ENCODE measurements around the gene SCAP. TPM values are rescaled to one million over a fixed set of nuclear protein-coding genes. Genes with fewer than 3 reads are reported as not detected.

Gene SCAP
- total and polyA plus RNA-seq, 2 donors (not counting 1 experiment from before 2014, with no cell fraction given): 55.8 to 113 TPM

- Histone ChIP-seq H3K27me3 (replicated peaks in 1 of 4; ENCODE audit: control extremely low read depth in 1 of 4, control insufficient read depth in 3 of 4, insufficient read depth in 4 of 4, low read length in 3 of 4) (no peaks in the 10 kb centered on the region), H3K4me3 (ENCODE audit: control extremely low read depth in 1 of 5, extremely low read depth in 1 of 5, insufficient read depth in 1 of 5, low read depth in 2 of 5, low read length in 4 of 5) (no peak overlapping the region), H2AFZ (ENCODE audit: insufficient read depth, low read depth, low read length, poor library complexity, severe bottlenecking) (no peak overlapping the region), H3K9me3 (ENCODE audit: control extremely low read depth in 1 of 3, control insufficient read depth in 2 of 3, insufficient read depth in 1 of 3, low read length in 2 of 3) (no peaks in the 10 kb centered on the region), H3K27ac (ENCODE audit: low read length in 2 of 2) (peak overlapping the region in 1 of 2 donors; percentile 47), H3K79me2 (ENCODE audit: control insufficient read depth, insufficient read depth, low read length) (no peaks in the 10 kb centered on the region), H3K36me3 (replicated peaks in 1 of 2; ENCODE audit: control extremely low read depth in 1 of 2, control insufficient read depth in 1 of 2, extremely low read depth in 1 of 2, insufficient read depth in 2 of 2, low read length in 1 of 2) (peaks cover 0 to 66% of the 10 kb centered on the region in 2 experiments), H4K20me1 (ENCODE audit: control insufficient read depth, insufficient read depth, low read length, poor library complexity, severe bottlenecking) (no peaks in the 10 kb centered on the region), H3K9ac (ENCODE audit: low read length) (no peak overlapping the region), H3K4me1 (ENCODE audit: control insufficient read depth in 2 of 2, insufficient read depth in 2 of 2, low read length in 2 of 2) (peaks cover 7 to 13% of the 10 kb centered on the region in 2 donors), H3K4me2 (replicated peaks; ENCODE audit: low read depth, low read length, poor library complexity, severe bottlenecking) (no peak overlapping the region)
- POLR2A ChIA-PET: interaction anchor here (1.0 kb wide), 1 partner anchor 62 kb away, joined by 3 read pairs; the partner anchor contains the start of gene SCAP
- ATAC-seq (ENCODE audit: low read depth) (no peak), DNase-seq (no peak)
- no peak for TF ChIP-seq EZH2 (IDR thresholded peaks at IDR 0.05; ENCODE audit: borderline replicate concordance, insufficient read depth, low read depth, low read length, poor library complexity, severe bottlenecking)
- no peak for TF ChIP-seq CTCF (IDR thresholded peaks at IDR 0.05)
- Mint-ChIP-seq H3K9me3 (ENCODE audit: insufficient read depth) (no peaks in the 10 kb centered on the region), H3K4me3 (no peak overlapping the region), H3K27ac (peak overlapping the region; percentile 65), H3K27me3 (no peaks in the 10 kb centered on the region), H3K4me1 (peaks cover 18% of the 10 kb centered on the region)
- CTCF ChIA-PET: interaction anchor here (1.1 to 1.2 kb wide), 2 partner anchors 11 to 12 kb away, joined by 3 read pairs; no protein-coding TSS in a partner anchor
- intact Hi-C loops (cut with micrococcal nuclease): no loop called here
- WGBS (ENCODE audit: insufficient coverage): 97% methylated on average over 7 of the region's 7 CpGs
Measured at GRCh38 chr3:47413751-47414150, 62.0 kb downstream of the SCAP start.

- Histone ChIP-seq H3K36me3 (replicated peaks in 1 of 2; ENCODE audit: control extremely low read depth in 1 of 2, control insufficient read depth in 1 of 2, extremely low read depth in 1 of 2, insufficient read depth in 2 of 2, low read length in 1 of 2) (peaks cover 0 to 72% of the 10 kb centered on the region in 2 experiments), H3K9ac (ENCODE audit: low read length) (no peak overlapping the region), H3K4me3 (ENCODE audit: control extremely low read depth in 1 of 5, extremely low read depth in 1 of 5, insufficient read depth in 1 of 5, low read depth in 2 of 5, low read length in 4 of 5) (no peak overlapping the region), H2AFZ (ENCODE audit: insufficient read depth, low read depth, low read length, poor library complexity, severe bottlenecking) (no peak overlapping the region), H3K4me1 (ENCODE audit: control insufficient read depth in 2 of 2, insufficient read depth in 2 of 2, low read length in 2 of 2) (peaks cover 7 to 13% of the 10 kb centered on the region in 2 donors), H4K20me1 (ENCODE audit: control insufficient read depth, insufficient read depth, low read length, poor library complexity, severe bottlenecking) (no peaks in the 10 kb centered on the region), H3K79me2 (ENCODE audit: control insufficient read depth, insufficient read depth, low read length) (no peaks in the 10 kb centered on the region), H3K27me3 (replicated peaks in 1 of 4; ENCODE audit: control extremely low read depth in 1 of 4, control insufficient read depth in 3 of 4, insufficient read depth in 4 of 4, low read length in 3 of 4) (no peaks in the 10 kb centered on the region), H3K27ac (ENCODE audit: low read length in 2 of 2) (no peak overlapping the region), H3K4me2 (replicated peaks; ENCODE audit: low read depth, low read length, poor library complexity, severe bottlenecking) (no peak overlapping the region), H3K9me3 (ENCODE audit: control extremely low read depth in 1 of 3, control insufficient read depth in 2 of 3, insufficient read depth in 1 of 3, low read length in 2 of 3) (no peaks in the 10 kb centered on the region)
- CTCF ChIA-PET: interaction anchor here (1.1 to 1.7 kb wide), 3 partner anchors 8 to 13 kb away, joined by 3 to 4 read pairs (median 3); no protein-coding TSS in a partner anchor
- no peaks in the 10 kb centered on the region for H3K27me3 Mint-ChIP-seq
- TF ChIP-seq CTCF (IDR thresholded peaks at IDR 0.05) (no peak), EZH2 (IDR thresholded peaks at IDR 0.05; ENCODE audit: borderline replicate concordance, insufficient read depth, low read depth, low read length, poor library complexity, severe bottlenecking) (no peak)
- DNase-seq (no peak), ATAC-seq (ENCODE audit: low read depth) (no peak)
- H3K9me3 Mint-ChIP-seq (ENCODE audit: insufficient read depth): no peaks in the 10 kb centered on the region
- no peak overlapping the region for H3K4me3 Mint-ChIP-seq
- POLR2A ChIA-PET: interaction anchor here (1.0 kb wide), 1 partner anchor 63 kb away, joined by 3 read pairs; the partner anchor contains the start of gene SCAP
- intact Hi-C loops (cut with micrococcal nuclease): no loop called here
- WGBS (ENCODE audit: insufficient coverage): 84% methylated on average over 12 of the region's 12 CpGs
- peaks cover 18% of the 10 kb centered on the region for H3K4me1 Mint-ChIP-seq
- H3K27ac Mint-ChIP-seq: peak overlapping the region; percentile 22
Measured at GRCh38 chr3:47412842-47413520, 62.8 kb downstream of the SCAP start.

Data from B cell (primary cell).